HG03097 (cell line): ENCODE data around the gene HECW1.
"Not testable (repeated sequence)": the region's sequence is repeated elsewhere in the genome, so short reads cannot be mapped to it uniquely, and the experiment has no call there.

Experiments
- ATAC-seq: cut with Tn5 transposase; IDR thresholded peaks from one replicate; pipeline ENCODE4 v1.9.1; 2021; ENCODE audit not compliant: unreplicated experiment, low FRiP score

HECW1 gene

GRCh38 chr7:43341132-43341531, 228.7 kb downstream of the HECW1 start:
- no peak for ATAC-seq

DNA sequence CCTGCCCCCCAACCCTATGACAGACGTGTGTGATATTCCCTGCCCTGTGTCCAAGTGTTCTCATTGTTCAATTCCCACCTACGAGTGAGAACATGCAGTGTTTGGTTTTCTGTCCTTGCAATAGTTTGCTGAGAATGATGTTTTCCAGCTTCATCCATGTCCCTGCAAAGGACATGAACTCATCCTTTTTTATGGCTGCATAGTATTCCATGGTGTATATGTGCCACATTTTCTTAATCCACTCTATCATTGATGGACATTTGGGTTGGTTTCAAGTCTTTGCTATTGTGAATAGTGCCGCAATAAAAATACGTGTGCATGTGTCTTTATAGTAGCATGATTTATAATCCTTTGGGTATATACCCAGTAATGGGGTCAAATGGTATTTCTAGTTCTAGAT, 231.0 kb downstream of the HECW1 start:
- not testable (repeated sequence) for ATAC-seq

- not testable (repeated sequence) for ATAC-seq
Measured at GRCh38 chr7:43345696-43346095, 233.2 kb downstream of the HECW1 start.

DNA sequence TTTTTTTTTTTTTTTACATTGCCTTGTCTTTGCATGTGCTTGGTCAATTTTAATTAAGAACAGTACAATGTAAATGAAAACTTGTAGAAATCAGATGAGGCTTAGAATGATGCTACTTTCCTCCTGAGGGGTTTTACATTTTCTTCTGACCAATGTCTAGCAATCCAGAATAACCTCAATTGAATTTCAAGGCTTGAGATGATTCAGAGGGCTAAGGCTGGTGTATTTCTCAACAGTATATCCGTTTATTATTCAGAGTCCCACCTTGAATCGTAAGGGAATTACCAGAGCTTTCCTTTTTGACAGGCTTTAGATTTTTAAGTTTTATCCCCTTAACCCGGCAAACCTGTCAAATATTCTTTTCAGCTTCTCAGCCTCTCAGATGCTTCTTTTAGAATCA, 239.2 kb downstream of the HECW1 start:
- no peak for ATAC-seq

DNA sequence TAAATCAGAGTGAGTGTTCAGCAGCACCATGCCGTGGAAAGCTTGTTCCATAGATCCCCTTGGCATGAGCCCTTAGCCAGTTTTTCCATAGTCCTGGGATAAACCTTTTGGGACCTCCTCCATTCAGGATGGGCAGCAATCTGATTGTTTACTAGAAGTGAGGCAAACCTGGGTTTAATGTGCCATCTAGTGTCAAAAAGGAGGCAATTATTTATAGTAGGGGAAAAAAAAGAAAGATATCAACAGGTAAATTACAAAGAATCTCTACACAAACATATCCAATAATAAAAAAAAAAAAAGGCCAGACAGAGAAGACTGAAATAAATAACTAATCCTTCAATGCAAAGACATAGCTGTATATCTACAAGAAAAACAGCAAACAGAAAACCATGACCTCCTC, 241.5 kb downstream of the HECW1 start:
- no peak for ATAC-seq

DNA sequence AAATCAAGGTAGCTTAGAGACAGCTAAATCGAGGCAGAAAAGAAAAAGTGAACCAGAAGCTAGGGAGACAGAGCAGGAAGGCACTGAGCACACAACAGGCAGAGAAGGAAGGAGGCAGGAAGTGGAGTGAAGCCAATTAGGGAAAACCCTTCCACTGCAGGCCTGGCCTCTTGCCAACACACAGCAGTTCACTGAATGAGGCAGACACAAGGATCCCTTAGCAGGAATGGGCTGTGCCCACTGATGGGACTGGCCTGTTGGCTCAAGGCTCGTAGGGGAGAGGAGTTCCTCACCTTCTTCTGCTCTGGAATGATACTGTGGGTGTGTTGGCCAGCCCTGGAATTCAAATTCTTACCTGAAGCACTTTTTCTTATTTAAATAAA, 250.2 kb downstream of the HECW1 start:
- no peak for ATAC-seq

GRCh38 chr7:43363035-43363791, 250.8 kb downstream of the HECW1 start:
- ATAC-seq: no peak

GRCh38 chr7:43364391-43364790, 251.9 kb downstream of the HECW1 start:
- no peak for ATAC-seq

GRCh38 chr7:43372676-43373355, 260.4 kb downstream of the HECW1 start:
- no peak for ATAC-seq

- ATAC-seq: no peak
Measured at GRCh38 chr7:43377196-43377960, 264.9 kb downstream of the HECW1 start.

DNA sequence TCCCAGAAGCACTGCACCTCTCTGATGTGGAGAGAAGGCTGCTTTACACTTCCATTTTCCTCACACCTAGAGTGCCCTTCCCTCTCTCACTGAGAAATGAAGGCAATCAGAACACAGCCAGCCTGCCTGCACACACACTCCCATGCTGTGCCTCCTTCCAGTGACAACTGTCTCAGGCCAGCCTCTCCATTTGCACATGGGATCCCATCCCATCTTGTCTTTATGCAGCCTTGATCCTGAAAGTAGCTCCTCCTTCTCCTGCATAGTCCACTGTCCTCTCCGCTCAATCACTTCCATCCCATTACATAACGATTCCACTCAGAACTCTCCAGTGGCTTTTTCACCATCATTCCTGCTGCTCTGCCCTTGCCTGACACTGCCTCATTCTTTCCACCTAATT, 266.8 kb downstream of the HECW1 start:
- no peak for ATAC-seq

- ATAC-seq: no peak
Measured at GRCh38 chr7:43384616-43385308, 272.3 kb downstream of the HECW1 start.

GRCh38 chr7:43385309-43385680, 272.8 kb downstream of the HECW1 start:
- ATAC-seq: no peak

DNA sequence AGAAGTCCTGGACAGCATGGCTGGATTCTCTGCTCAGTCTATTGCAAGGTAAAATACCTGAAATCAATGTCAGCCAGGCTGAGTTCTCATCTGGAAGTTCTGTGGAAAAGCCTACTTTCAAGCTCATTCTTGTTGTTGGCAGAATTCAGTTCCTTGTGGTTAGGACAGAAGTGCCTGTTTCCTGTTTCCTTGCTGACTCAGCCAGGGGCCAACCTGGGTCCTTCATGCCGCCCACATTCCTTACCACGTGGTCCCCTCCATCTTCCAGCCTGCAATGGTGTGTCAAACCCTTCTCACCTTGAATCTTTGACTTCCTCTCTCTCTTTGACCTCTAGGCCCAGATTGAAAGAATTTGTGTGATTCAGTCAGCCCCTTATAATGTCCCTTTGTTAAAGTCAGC, 273.4 kb downstream of the HECW1 start:
- no peak for ATAC-seq

DNA sequence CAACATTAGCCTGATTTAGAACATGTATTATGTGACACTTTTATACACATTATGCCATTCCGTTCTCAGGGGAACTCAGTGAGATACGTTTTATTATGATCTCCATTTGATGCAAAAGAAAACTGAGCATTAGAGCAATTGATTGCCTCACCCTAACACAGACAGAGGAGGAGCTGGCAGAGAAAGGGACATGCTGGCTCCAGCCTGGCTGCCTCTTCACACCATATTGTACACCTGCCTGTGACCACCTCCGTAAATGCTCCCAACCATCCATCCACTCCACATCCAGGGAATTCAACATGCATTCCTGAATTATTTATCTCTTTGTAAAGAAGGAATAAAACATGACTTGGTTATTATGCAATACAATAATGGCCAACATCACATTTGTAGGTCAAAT, 275.5 kb downstream of the HECW1 start:
- no peak for ATAC-seq

DNA sequence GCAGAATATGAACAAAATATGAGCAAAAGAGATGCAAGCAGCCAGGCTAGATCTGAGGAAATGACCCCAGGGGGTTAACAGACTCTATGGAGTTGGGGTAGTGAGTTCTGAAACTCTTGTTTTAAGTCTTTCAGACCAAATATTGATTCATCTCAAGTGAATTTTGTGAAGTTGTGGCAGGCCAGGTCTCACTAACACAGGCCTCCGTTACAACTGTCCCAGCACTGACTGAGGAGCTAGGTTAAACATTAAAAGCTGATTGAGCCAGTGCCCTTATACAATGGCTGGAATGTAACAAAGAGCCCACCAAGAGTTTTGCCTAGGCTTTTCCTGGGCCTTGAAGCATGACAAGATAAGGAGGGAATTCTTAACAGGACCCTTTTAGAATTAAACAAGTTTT, 278.1 kb downstream of the HECW1 start:
- no peak for ATAC-seq

- no peak for ATAC-seq
Measured at GRCh38 chr7:43391518-43391917, 279.1 kb downstream of the HECW1 start.

DNA sequence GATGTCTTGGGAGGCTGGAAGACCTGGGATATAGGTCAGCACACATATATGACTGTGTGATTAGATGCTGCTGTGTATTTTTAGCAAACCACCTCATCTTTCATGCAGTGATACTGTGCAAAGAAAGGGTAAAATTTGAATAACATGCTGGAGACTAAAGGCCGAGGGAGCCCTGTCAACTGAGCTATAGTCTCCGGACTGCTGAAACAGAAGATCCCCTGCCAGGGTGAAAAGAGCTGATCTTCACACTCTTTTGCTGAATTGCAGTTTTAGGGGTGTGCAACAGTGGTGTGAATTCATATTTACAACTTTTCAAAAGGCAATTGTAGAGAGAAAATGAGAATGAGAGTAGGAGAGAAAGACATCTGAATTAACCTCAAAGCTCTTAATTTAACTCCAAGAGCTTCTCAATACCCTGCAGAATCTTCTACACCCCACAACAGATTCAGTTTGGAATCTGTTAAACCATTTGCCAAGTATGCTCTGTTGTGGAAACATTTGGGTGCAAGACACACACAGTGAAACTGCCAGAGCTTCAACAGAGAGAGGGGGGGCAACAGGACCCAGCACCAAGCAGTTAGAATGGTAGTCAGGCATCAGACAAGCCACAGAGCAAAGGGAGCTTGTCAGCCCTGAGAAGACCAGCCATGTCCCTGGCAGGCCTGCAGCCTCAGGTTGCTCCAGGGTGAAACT, 280.3 kb downstream of the HECW1 start:
- no peak for ATAC-seq

DNA sequence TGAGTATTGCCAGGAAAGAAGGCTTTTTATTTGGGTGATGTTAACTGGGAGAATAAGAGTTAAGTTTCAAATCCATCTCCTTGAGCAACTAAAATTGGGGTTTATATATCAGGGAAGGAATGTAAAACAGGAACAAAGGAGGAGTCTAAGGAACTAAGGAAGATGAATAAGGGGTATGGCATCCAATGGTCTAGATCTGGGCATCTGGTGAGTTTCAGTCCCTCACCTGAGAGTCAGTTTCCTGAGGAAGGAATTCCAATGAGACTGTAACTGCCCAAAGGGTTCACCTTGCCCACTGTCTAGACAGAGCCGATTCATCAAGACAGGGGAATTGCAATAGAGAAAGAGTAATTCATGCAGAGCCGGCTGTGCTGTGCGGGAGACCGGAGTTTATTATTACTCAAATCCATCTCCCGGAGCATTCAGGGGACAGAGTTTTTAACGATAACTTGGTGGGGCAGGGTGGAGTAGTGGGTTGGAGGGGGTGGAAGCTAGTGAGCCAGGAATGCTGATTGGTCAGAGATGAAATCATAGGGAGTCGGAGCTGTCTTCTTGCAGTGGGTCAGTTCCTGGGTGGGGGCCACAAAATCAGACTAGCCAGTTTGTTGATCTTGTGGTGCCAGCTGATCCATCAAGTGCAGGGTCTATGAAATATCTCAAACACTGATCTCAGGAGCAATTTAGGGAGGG, 282.1 kb downstream of the HECW1 start:
- no peak for ATAC-seq

GRCh38 chr7:43395351-43395750, 282.9 kb downstream of the HECW1 start:
- ATAC-seq: no peak
